Mucosa of stomach (tissue), 1 donor: ENCODE data around the gene GOLIM4.
"Not testable (repeated sequence)": the region's sequence is repeated elsewhere in the genome, so short reads cannot be mapped to it uniquely, and the experiment has no call there.

Source experiments
- H3K27me3 ChIP-seq: one replicate; pipeline ENCODE4 v1.7.0; 2013; ENCODE audit warnings: mild to moderate bottlenecking, low read length; ENCODE audit not compliant: control insufficient read depth, insufficient read depth
- H3K36me3 ChIP-seq: one replicate; pipeline ENCODE4 v1.7.0; 2013; ENCODE audit warnings: low read length; ENCODE audit not compliant: control insufficient read depth, insufficient read depth
- H3K4me1 ChIP-seq: one replicate; pipeline ENCODE4 v1.7.0; 2013; ENCODE audit warnings: mild to moderate bottlenecking, low read length; ENCODE audit not compliant: control insufficient read depth, insufficient read depth
- H3K4me3 ChIP-seq: one replicate; pipeline ENCODE4 v1.7.0; 2013; ENCODE audit warnings: low read length
- H3K9ac ChIP-seq: one replicate; pipeline ENCODE4 v1.7.0; 2013; ENCODE audit warnings: mild to moderate bottlenecking, low read length, moderate library complexity
- H3K9me3 ChIP-seq: one replicate; pipeline ENCODE4 v1.7.0; 2013; ENCODE audit warnings: mild to moderate bottlenecking, low read length, moderate library complexity; ENCODE audit not compliant: control insufficient read depth
- donor health status: Pancreatic carcinoma.

GOLIM4 gene

GRCh38 chr3:168095611-168096209, at the start of gene GOLIM4:
TSS of gene GOLIM4 (minus strand) at chr3:168095924. CDS start at chr3:168095285, 639 bp downstream.
- H3K4me3 ChIP-seq: peak within 1 kb of the TSS; percentile 68
- peak within 1 kb of the TSS; percentile 69 for H3K9ac ChIP-seq
- no peaks in the 10 kb centered on the region for H3K9me3 ChIP-seq
- H3K27me3 ChIP-seq: no peaks in the 10 kb centered on the region
- H3K36me3 ChIP-seq: no peaks in the 10 kb centered on the region
- peaks cover 21% of the 10 kb centered on the region for H3K4me1 ChIP-seq

- H3K4me1 ChIP-seq: no peaks in the 10 kb centered on the region
- H3K9ac ChIP-seq: no peak overlapping the region
- H3K4me3 ChIP-seq: no peak overlapping the region
- no peaks in the 10 kb centered on the region for H3K9me3 ChIP-seq
- no peaks in the 10 kb centered on the region for H3K36me3 ChIP-seq
- H3K27me3 ChIP-seq: no peaks in the 10 kb centered on the region
These were observed 45.8 kb upstream of the GOLIM4 start for GRCh38 chr3:168141405-168141998.

- H3K27me3 ChIP-seq: no peaks in the 10 kb centered on the region
These were observed 44.2 kb upstream of the GOLIM4 start for GRCh38 chr3:168139947-168140346.

GRCh38 chr3:168138421-168138820, 42.7 kb upstream of the GOLIM4 start:
- Histone ChIP-seq H3K9ac (no peak overlapping the region), H3K4me3 (no peak overlapping the region), H3K9me3 (no peaks in the 10 kb centered on the region), H3K27me3 (no peaks in the 10 kb centered on the region), H3K4me1 (no peaks in the 10 kb centered on the region), H3K36me3 (no peaks in the 10 kb centered on the region)

More at GRCh38 chr3:168139947-168140346, 44.2 kb upstream of the GOLIM4 start:
- no peaks in the 10 kb centered on the region for H3K9me3 ChIP-seq
- no peak overlapping the region for H3K4me3 ChIP-seq
- H3K4me1 ChIP-seq: no peaks in the 10 kb centered on the region
- no peaks in the 10 kb centered on the region for H3K36me3 ChIP-seq
- no peak overlapping the region for H3K9ac ChIP-seq

- Histone ChIP-seq H3K36me3 (no peaks in the 10 kb centered on the region), H3K9me3 (no peaks in the 10 kb centered on the region), H3K4me3 (no peak overlapping the region), H3K9ac (no peak overlapping the region), H3K27me3 (no peaks in the 10 kb centered on the region), H3K4me1 (no peaks in the 10 kb centered on the region)
These were observed 39.2 kb upstream of the GOLIM4 start for GRCh38 chr3:168134931-168135330.

GRCh38 chr3:168130250-168130649, 34.5 kb upstream of the GOLIM4 start:
- not testable (repeated sequence) for H3K4me1 ChIP-seq, H3K9me3 ChIP-seq, H3K4me3 ChIP-seq, H3K36me3 ChIP-seq, H3K27me3 ChIP-seq, H3K9ac ChIP-seq

- not testable (repeated sequence) for H3K27me3 ChIP-seq, H3K4me1 ChIP-seq, H3K9me3 ChIP-seq, H3K9ac ChIP-seq, H3K4me3 ChIP-seq, H3K36me3 ChIP-seq
These were observed 32.7 kb upstream of the GOLIM4 start for GRCh38 chr3:168128463-168128862.

GRCh38 chr3:168127466-168127865, 31.7 kb upstream of the GOLIM4 start:
- Histone ChIP-seq H3K4me3 (no peak overlapping the region), H3K9me3 (no peaks in the 10 kb centered on the region), H3K4me1 (peaks cover 11% of the 10 kb centered on the region), H3K27me3 (no peaks in the 10 kb centered on the region), H3K36me3 (no peaks in the 10 kb centered on the region), H3K9ac (no peak overlapping the region)

GRCh38 chr3:168124791-168125190, 29.1 kb upstream of the GOLIM4 start:
- no peak overlapping the region for H3K4me3 ChIP-seq
- no peaks in the 10 kb centered on the region for H3K36me3 ChIP-seq
- H3K4me1 ChIP-seq: peaks cover 11% of the 10 kb centered on the region
- no peak overlapping the region for H3K9ac ChIP-seq
- no peaks in the 10 kb centered on the region for H3K27me3 ChIP-seq
- no peaks in the 10 kb centered on the region for H3K9me3 ChIP-seq

- no peak overlapping the region for H3K9ac ChIP-seq
- no peaks in the 10 kb centered on the region for H3K9me3 ChIP-seq
- peaks cover 11% of the 10 kb centered on the region for H3K4me1 ChIP-seq
- H3K4me3 ChIP-seq: no peak overlapping the region
- H3K27me3 ChIP-seq: no peaks in the 10 kb centered on the region
- H3K36me3 ChIP-seq: no peaks in the 10 kb centered on the region
These were observed 28.6 kb upstream of the GOLIM4 start for GRCh38 chr3:168124291-168124690.

- Histone ChIP-seq H3K4me3 (no peak overlapping the region), H3K9me3 (no peaks in the 10 kb centered on the region), H3K27me3 (no peaks in the 10 kb centered on the region), H3K4me1 (peaks cover 11% of the 10 kb centered on the region), H3K9ac (no peak overlapping the region), H3K36me3 (no peaks in the 10 kb centered on the region)
These were observed 27.8 kb upstream of the GOLIM4 start for GRCh38 chr3:168123201-168124176.
